ENCODE results near the gene AGPAT1. TPM values are rescaled to one million over a fixed set of nuclear protein-coding genes. Genes with fewer than 3 reads are reported as not detected.

AGPAT1 gene
- total and polyA plus RNA-seq, 2 experiments from 2014 or later, result 62.8 to 71.4 TPM

DNA sequence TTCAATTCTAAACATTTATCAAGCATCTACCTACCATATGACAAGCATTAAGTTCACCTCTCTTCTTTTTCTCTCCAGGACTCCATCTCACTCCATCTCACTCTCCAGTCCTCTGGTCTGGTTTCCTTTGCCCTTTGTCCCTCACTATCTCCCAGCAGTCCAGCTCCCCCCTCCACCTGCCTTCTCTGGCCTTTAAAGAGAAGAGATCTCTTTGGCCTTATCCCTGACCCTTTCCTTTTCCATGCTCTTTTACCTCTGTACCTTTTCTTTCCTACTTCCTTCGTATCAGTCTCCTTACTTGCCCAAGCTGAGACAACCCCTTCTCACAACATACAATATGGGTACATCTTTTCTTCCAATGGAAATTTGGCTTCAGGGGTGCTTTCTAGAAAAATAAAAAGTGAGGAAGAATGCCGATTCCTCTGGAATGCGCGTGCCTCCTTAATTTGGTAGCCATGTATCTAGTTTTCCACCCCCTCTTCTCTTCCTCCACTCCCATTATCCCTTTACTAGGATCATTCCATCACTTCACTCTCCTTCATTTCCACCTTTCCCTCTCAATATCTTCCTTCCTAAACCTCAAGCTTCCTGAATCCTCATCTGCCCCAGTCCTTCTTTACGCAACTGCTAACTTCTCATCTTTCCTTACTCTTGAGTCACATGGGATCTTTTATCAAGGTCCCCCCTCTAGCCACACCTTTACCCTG, 745 bp upstream of the AGPAT1 start:
- whole genome bisulfite sequencing (ENCODE audit: low lambda C conversion rate, missing lambda C conversion rate), result 20% methylated on average over 5 of the region's 5 CpGs
- H3K4me1 ChIP-seq (ENCODE audit: insufficient read depth), result peaks cover 13% of the 10 kb centered on the region
- H3K4me3 ChIP-seq, result peak overlapping the region; percentile 6
- H2AFZ ChIP-seq, result peak overlapping the region; percentile 24
- H4K20me1 ChIP-seq (ENCODE audit: insufficient read depth, poor library complexity, severe bottlenecking), result no peaks in the 10 kb centered on the region
- H3K9me2 ChIP-seq (replicated peaks; ENCODE audit: insufficient read depth), result no peaks in the 10 kb centered on the region
- H3K9me3 ChIP-seq (ENCODE audit: low read depth), result no peaks in the 10 kb centered on the region
- TF ChIP-seq EZH2phosphoT487 (IDR thresholded peaks at IDR 0.05; ENCODE audit: low read depth, severe bottlenecking, unreplicated experiment) (no peak), EZH2 (IDR thresholded peaks at IDR 0.05; ENCODE audit: borderline replicate concordance) (no peak)
- TF ChIP-seq, protein P1, sequence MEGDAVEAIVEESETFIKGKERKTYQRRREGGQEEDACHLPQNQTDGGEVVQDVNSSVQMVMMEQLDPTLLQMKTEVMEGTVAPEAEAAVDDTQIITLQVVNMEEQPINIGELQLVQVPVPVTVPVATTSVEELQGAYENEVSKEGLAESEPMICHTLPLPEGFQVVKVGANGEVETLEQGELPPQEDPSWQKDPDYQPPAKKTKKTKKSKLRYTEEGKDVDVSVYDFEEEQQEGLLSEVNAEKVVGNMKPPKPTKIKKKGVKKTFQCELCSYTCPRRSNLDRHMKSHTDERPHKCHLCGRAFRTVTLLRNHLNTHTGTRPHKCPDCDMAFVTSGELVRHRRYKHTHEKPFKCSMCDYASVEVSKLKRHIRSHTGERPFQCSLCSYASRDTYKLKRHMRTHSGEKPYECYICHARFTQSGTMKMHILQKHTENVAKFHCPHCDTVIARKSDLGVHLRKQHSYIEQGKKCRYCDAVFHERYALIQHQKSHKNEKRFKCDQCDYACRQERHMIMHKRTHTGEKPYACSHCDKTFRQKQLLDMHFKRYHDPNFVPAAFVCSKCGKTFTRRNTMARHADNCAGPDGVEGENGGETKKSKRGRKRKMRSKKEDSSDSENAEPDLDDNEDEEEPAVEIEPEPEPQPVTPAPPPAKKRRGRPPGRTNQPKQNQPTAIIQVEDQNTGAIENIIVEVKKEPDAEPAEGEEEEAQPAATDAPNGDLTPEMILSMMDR (IDR thresholded peaks at IDR 0.05; ENCODE audit: poor library complexity), result no peak
- H3K79me2 ChIP-seq, result peaks cover 55% of the 10 kb centered on the region
- no peaks in the 10 kb centered on the region for H3K27me3 ChIP-seq
- no peaks in the 10 kb centered on the region for H3K36me3 ChIP-seq (replicated peaks; ENCODE audit: insufficient read depth, low read depth)
- no peak for DNase-seq (ENCODE audit: low spot score)
- peak overlapping the region; percentile 94 for H3K27ac ChIP-seq
- H3K4me2 ChIP-seq, result peak overlapping the region; percentile 71

DNA sequence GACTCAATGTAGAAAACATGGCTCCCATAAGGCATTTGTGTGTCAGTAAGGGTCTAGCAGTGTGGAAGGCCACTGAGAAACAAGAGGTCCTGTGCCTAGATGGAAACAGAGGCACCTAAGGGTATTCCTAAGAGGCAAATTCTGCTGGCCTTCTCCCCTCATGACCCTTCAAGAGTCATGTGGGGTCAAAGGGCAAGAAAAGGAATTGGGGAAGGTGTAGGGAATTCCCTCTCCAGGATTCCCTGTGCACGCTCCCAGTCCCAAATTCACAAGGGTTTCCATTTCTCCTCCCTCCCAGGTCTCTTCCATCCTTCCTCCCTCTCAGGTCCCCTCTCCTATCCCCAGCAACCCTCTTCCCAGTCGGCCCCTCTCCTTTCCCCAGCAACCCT, 568 bp downstream of the AGPAT1 start:
- H3K27ac ChIP-seq, result peak overlapping the region; percentile 53
- no peak overlapping the region for H2AFZ ChIP-seq
- no CpG with 5 or more reads among the region's 2 CpGs for WGBS (ENCODE audit: low lambda C conversion rate, missing lambda C conversion rate)

DNA sequence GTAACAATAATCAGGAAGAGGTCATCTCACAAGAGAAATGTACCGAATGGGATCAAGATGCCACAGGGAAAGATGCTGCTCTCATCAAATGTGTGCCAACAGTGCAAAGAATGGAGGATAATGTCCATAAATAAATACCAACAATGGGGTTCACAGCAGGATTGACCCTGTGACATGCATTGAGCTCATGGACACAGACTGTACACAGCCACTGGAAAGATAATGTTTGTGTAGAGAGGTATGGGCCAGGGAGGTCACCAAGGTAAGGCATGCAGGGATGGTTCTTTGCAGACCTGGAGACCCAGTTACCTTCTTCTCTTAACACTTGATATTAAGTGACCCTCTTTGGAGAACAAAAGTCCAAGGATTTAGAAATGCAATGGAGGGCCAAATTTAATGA, 1.5 kb downstream of the AGPAT1 start:
- H3K9me2 ChIP-seq (replicated peaks; ENCODE audit: insufficient read depth), result no peaks in the 10 kb centered on the region
- H3K9me3 ChIP-seq (ENCODE audit: low read depth), result no peaks in the 10 kb centered on the region
- no peak overlapping the region for H3K27ac ChIP-seq
- H2AFZ ChIP-seq, result no peak overlapping the region
- H3K27me3 ChIP-seq, result no peaks in the 10 kb centered on the region
- DNase-seq (ENCODE audit: low spot score), result no peak
- TF ChIP-seq, protein P1 (IDR thresholded peaks at IDR 0.05; ENCODE audit: poor library complexity), result no peak
- H3K36me3 ChIP-seq (replicated peaks; ENCODE audit: insufficient read depth, low read depth), result no peaks in the 10 kb centered on the region
- peaks cover 13% of the 10 kb centered on the region for H3K4me1 ChIP-seq (ENCODE audit: insufficient read depth)
- peak overlapping the region; percentile 83 for H3K4me2 ChIP-seq
- no peak overlapping the region for H3K4me3 ChIP-seq
- WGBS (ENCODE audit: low lambda C conversion rate, missing lambda C conversion rate), result 93% methylated on average over 1 of the region's 1 CpG
- peaks cover 53% of the 10 kb centered on the region for H3K79me2 ChIP-seq
- H4K20me1 ChIP-seq (ENCODE audit: insufficient read depth, poor library complexity, severe bottlenecking), result no peaks in the 10 kb centered on the region

More for the DNA sequence above, 568 bp downstream of the AGPAT1 start:
- peaks cover 13% of the 10 kb centered on the region for H3K4me1 ChIP-seq (ENCODE audit: insufficient read depth)
- H3K36me3 ChIP-seq (replicated peaks; ENCODE audit: insufficient read depth, low read depth), result no peaks in the 10 kb centered on the region
- no peak for DNase-seq (ENCODE audit: low spot score)
- H3K9me2 ChIP-seq (replicated peaks; ENCODE audit: insufficient read depth), result no peaks in the 10 kb centered on the region
- H3K79me2 ChIP-seq, result peaks cover 60% of the 10 kb centered on the region
- H3K9me3 ChIP-seq (ENCODE audit: low read depth), result no peaks in the 10 kb centered on the region
- no peaks in the 10 kb centered on the region for H3K27me3 ChIP-seq
- no peaks in the 10 kb centered on the region for H4K20me1 ChIP-seq (ENCODE audit: insufficient read depth, poor library complexity, severe bottlenecking)
- peak overlapping the region; percentile 71 for H3K4me3 ChIP-seq
- peak overlapping the region; percentile 83 for H3K4me2 ChIP-seq
- TF ChIP-seq EZH2 (IDR thresholded peaks at IDR 0.05; ENCODE audit: borderline replicate concordance) (no peak), EZH2phosphoT487 (IDR thresholded peaks at IDR 0.05; ENCODE audit: low read depth, severe bottlenecking, unreplicated experiment) (no peak)
- TF ChIP-seq, protein P1 (IDR thresholded peaks at IDR 0.05; ENCODE audit: poor library complexity), result no peak
